ENCODE data around the gene PUM1.
A peak's percentile ranks its signal among the peaks of the same experiment; 100 is the strongest.
"Not testable (repeated sequence)": the region's sequence is repeated elsewhere in the genome, so short reads cannot be mapped to it uniquely, and the experiment has no call there.

PUM1 gene

DNA sequence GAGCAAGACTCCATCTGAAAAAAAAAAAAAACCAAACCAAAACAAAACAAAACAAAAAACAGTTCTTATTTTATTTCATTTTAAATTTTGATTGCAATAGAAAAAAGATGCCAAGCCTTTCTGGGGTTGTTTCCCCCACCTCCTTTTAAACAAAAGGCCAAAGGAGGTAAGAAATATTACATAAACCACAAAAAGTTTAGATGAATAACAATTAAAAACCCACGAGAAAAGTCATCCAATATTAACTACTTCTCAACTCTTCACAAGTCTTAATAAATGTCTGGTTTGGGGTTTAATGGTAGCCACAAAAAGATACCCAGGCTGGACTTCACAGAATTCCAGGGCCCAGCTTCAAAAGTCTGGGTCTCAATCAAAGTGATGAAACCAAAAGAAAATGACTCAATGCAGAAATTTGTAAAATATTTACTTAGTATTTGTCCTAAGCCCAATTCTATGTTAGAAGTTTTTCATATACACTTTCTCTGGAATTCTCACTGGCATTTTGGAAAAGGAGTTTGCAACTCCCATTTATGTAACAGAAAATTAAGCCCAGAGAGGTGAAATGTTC, 110.0 kb downstream of the PUM1 start:
- DNase-seq = no peak

DNA sequence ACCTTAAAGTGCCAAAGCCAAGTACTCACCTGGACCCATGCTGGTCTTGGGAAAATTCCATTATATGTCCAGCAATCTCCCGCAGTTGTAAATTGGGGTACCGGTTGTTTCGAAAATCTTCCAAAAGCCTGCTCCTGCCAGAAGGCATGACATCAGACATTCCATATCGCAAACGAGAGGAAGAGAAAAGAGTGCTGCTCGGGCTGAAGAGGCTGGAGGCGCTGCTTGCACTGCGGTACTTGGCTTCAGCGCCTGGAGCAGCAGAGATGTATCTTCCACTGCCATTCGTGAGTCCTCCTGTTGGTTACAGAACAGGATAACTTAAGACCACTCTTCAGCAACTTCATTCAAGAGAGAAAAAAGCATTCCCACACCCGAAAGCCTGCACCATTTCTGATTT, 111.8 kb downstream of the PUM1 start:
- no peak for DNase-seq

DNA sequence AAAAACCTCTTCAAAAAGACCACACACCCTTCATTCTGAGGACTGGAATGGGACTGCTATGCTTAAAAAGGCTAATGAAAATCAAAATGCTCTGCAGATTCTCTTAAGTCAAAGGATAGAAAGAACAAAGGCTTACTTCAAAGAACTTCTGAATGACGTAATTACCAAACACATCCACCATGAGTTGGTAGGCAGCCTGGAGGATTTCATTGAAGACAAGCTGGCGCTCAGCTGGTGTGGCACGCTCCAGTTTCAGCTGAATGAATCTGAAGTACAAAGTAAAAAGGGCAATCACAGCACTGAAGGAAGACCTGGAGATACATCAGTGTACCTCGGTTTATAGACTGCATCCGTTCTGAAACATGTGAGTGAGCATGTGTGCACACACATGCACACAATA, 113.4 kb downstream of the PUM1 start:
- no peak for DNase-seq

DNA sequence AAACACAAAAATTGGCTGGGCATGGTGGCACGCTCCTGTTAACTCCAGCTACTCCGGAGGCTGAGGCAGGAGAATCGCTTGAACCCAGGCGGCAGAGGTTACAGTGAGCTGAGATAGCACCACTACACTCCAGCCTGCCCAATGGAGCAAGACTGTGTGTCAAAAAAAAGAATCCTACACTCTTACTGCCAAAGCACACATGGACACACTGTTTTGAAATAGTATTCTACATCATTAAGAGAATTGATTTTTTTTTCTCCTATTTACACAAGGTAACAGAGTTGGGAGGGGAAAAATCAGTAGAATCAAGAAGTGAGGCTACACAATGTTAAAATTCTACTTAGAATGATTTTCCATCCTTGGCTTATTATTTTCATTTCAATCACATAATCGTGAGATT, 114.8 kb downstream of the PUM1 start:
- DNase-seq = no peak

DNA sequence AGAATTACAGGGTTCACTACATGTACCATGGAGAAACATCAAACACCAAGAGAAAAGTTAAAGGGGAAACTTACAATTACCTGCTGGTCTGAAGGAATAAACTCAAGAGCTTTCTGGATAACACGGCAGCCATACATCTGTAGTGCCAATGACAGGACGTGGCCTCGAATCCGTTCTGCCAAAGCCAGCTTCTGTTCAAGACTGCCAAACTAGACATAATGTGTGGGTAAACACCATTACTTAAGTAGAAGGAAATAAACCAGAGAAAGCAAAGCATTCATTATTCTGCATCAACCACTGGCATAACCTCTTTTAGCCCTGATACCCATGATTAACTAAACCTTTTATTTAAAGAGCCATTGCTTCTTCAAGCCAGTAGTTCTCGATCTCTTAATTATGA, 115.5 kb downstream of the PUM1 start:
- DNase-seq = no peak

DNA sequence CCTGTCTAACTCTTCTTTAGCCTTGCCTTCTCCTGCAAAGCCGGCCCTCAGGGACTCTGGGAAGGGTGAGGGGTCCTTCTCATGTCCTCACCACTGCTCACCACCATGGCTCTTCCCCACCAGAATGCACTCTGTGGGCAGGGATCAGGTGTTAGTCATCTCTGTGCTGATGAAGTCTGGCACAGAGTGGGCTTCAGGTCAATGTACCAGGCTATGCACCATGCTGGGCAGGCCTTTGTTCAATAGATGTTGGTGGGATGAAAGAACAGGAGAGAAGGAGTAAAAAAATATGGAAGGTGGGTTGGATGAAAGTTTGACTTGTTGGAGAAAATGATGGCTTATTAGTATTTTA, 116.1 kb downstream of the PUM1 start:
- not testable (repeated sequence) for DNase-seq

DNA sequence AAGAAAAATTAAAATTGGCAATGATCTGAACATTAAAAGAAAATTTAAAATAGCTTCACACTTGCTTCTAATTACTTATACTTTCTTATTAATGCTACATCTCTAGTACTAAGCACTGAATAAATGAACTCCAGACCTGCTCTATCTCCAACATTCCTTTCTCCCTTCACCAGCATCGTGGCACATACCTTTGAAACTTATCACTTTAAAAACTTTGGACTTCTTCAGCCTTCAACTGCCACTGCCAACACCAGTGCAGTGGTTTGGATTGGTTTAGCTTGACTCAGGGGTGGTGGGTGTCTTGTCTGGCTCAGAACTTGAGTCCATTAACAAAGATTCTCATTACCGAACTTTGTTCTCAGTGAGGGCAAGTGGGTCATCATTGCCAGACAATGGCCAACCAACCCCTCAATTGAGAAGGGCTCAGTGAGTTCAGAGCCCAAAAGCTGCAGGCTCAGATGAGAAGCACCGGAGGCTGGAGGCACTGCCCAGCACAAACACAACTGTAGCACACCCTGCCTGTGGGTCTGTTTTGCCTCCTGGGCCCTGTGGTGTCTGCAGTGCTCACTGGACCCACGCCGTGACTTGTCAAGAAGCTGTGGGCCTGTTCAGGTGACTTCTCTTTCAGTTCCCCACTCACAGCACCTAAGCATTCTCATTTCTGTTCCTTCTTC, 116.6 kb downstream of the PUM1 start:
- DNase-seq = not testable (repeated sequence)

DNA sequence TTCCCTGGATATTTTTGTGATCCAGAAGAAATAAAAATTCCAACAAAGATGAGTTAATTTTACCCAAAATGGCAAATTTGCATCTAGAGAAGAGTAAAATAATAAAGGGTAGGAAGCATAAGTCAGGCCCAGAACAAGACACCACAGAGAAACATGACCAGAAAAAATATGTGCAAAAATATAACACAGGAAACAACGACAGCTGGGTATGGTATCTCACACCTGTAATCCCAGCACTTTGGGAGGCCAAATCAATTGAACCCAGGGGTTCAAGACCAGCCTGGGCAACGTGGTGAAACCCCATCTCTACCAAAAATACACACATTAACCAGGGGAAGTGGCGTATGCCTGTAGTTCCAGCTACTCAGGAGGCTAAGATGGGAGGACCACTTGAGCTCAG, 117.2 kb downstream of the PUM1 start:
- no peak for DNase-seq

DNA sequence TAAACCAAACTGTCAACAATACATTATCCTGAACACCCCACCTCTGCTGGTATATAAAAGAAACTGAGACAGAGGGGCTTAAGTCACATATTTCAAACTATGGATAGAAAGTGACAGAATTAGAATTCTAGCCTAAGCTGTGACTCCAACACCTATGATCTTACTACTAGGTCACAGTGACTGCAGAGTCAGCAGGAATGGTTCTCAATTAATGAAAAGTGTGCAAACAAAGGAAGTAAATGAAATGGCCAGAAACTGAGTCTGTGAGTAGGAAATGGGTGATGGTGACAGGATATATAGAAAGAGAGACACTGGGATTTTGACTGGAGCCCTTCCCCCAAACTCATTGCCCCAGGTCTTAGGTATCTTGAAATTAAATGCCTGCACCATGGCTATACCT, 118.3 kb downstream of the PUM1 start:
- no peak for DNase-seq

DNA sequence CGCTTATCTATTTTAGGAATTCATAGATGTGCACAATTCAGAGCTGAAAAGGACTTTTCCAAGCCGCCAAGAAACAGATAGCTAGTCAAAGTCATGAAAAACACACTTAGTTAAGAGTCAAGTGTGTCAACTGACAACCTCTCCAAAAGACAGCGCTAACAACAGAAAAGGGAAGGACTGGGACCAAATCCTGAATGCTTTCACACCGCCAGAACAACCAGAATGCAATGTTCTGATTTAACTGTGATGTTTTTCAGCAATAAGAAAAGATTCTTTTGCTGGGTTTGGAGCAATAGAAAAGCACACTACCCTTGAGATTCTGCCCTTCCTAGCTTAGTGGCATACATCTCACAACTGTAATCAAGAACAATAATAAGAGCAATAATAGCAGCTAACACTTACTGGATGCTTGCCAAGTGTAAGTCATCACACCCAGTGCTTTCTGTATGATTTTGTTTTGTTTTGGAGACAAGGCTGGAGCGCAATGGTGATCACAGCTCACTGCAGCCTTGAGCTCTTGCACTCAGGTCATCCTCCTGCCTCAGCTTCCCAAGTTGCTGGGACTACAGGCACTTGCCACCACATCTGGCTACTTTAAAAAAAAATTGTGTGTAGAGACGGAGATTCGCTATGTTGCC, 123.1 kb downstream of the PUM1 start:
- DNase-seq = no peak

DNA sequence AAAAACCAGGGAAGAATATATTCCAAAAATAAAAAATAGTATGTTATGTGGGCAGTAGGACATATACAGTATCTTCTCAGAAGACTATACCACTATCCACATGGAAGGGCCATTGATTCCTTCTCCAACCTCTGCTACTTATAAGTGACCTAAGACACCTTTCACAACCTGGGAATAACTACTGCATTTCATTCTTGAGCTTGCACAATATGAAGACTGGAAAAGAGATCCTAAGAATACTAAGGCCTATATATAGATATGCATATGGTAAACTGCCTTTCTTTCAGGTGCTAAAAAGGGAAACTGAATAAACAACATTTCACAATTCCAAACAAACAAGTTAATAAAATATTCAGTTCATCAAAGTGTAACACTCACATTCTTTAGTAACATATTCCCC, 125.0 kb downstream of the PUM1 start:
- DNase-seq = no peak

DNA sequence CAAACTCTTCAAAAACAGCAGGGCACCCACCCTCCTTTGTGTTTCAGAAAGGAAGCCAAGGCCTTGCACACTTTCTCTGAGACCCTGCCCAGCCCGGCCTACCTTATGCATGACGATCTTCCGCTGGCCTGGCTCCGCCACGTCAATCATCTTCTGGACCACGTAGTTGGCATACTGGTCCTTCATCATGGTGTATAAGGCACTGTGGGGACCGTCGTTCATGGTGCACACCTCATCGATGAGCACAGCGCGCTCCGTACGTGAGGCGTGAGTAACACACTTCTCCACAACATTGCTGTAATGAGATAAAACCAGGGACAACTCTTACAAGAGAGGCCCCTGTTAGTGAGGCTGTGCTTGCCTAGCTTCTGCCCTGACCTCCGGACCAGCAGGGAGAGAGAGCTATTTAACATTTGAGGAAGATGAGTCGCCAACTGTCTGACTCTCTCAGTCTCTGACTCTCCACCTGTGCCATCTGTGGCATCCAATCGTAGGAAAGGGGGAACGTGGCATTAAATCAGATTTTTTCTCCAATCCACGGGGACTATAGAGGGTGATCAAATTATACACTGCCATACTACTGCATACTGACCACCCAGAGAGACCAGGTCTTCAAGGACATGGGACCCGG, 128.9 kb downstream of the PUM1 start:
- DNase-seq = no peak

DNA sequence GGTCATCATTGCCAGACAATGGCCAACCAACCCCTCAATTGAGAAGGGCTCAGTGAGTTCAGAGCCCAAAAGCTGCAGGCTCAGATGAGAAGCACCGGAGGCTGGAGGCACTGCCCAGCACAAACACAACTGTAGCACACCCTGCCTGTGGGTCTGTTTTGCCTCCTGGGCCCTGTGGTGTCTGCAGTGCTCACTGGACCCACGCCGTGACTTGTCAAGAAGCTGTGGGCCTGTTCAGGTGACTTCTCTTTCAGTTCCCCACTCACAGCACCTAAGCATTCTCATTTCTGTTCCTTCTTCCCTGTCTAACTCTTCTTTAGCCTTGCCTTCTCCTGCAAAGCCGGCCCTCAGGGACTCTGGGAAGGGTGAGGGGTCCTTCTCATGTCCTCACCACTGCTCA, 129.8 kb downstream of the PUM1 start:
- not testable (repeated sequence) for DNase-seq

DNA sequence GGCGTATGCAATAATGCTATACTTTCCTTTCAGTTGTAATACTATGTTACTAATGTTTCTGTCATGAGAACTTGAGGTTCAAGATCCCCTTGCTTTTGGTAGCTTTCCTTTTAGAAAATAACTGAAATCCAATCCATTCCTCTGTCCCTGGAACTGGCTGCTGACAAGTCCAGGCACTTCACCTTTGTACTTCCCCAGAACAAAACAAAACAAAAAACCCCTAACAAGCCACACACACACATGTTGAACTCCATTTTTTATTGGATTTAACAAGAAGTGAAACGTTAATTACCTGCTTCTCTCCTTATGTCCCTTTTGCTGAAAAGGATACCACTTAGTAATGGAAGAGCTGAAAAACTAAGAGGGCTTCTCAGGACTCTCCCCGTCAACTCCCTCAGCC, 130.9 kb downstream of the PUM1 start:
- no peak for DNase-seq

DNA sequence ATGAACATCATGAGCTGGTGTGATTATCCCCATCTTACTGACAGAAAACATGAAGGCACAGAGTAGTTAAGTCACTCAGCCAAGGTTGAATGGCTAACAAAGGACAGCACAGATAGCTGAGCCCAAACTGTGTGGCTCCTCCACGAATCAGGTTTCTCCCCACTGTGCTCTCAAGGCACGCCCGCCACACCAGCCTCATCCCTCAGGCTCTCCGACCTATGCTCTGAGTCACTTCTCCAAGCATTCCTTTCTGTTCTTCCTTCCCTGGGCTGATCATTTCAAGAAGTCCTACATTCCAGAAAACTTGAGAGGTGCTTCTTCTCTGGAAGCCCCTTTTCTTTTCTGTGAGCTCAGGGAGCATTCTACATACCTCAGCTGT, 131.7 kb downstream of the PUM1 start:
- DNase-seq = no peak

DNA sequence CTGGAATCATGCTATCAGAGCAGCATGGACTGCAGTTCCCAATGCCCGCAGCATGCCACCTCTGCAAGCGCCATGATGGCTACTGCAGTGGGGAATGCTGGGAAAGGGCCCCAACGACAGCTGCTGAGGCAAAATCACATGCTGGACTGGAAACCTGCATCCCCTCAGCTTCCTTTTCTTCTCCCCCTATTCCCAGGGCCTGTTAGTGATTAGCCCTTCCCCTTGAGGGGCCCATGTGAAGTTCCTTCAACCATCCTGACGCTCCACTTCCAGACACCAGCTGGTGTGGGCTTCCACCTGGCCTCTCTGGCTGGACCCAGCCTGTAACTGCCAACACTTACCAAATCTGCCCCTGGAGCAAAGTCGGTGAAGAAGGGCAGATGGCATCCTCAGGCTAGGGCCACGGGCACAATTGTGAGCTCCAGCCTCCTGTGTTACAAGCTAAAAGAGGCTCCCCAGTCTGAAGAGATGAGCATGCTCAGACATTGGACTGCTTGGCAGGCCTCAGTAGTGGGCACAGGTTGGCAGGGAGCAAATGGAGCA, 134.8 kb downstream of the PUM1 start:
- DNase-seq = no peak

DNA sequence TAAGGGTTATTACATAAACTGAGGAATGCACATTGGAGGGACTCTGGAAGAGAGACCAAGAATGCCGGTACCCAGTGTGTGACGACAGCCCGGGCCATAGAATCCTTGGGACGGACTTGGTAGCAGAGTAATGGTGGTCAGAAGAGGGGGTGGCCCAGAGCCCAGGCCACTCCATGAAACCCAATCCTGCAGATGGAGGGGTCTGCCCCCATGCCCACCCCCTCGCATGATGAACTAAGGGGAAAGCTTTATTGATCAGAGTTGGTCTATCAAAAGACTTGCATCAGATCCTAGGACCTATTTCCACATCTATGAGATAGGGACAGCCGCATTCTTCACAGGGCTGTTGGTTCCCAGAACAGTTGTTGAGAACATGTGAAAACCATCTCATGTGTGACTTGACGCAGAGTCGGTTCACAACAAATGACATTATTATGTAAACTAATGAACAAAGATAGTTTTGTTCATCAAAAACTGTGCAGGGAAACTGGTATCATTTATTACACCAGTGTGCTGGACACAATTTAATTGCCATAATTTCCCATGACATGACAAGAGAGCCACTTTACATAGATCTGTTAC, 135.5 kb downstream of the PUM1 start:
- no peak for DNase-seq

DNA sequence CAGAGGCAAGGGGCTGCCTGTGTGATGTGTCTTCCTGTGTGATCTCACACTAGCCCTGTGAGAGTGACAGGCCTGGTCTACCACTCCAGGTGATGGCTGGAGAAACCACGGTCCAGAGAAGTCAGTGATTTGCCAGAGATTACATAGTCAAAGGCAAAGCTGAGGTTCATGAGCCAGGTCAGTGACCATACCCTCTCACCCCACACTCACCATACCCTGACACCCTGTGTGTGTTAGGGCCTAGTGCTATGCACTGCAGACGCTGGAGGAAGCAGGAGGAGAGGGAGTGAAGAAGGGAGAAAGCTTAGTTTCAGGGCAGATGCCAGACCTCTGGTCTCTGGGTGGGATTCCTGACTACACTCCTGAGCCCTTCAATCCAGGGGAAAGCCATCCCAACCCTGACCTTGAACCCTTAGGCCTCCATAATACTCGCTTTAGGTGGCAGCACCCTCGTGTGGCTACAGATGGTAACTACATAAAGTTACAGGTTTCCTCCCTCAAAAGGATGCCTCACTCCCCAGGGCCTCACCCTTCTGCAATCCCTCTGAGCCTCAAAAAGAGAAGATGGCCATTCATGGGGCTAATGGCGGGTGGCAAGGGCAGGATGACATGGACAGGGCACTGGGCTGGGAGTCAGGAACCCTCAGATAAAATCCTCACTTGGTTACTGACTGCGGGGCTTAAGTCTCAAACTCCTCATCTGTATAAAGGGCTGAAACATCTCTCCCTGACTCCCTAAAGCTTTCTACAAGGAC, 136.2 kb downstream of the PUM1 start:
- DNase-seq = peak; percentile 36

DNA sequence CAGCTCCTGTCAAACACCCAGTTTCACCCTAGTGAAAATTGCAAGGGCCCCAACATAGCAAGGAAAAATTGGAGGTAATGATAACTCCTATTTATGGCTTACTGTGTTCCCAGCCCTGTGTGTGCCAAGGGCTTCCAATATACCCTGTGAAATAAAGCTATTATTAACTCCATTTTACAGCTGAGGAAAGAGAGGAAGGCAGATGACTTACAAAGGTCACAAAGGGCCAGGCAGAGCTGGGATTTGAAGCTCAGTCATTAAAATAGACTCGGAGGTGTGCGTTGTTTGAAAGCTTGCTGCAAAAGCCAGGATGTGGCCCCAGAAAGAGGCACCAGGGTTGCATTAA, 136.8 kb downstream of the PUM1 start:
- DNase-seq = no peak

DNA sequence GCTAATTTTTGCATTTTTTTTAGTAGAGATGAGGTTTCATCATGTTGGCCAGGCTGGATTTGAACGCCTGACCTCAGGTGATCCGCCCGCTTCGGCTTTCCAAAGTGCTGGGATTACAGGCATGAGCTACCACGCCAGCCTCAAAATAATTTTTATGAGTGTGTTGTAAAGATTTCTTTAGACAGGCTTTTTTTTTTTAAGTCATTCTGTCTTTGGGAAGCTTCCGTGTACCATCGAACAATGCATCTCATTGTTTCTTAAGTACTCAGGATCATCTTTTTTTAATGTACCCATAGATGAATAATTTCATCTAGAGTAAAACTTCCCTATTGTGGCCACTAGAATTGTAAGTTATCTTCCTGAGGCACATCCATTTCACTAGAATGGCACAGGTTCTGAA, 137.3 kb downstream of the PUM1 start:
- DNase-seq = no peak

DNA sequence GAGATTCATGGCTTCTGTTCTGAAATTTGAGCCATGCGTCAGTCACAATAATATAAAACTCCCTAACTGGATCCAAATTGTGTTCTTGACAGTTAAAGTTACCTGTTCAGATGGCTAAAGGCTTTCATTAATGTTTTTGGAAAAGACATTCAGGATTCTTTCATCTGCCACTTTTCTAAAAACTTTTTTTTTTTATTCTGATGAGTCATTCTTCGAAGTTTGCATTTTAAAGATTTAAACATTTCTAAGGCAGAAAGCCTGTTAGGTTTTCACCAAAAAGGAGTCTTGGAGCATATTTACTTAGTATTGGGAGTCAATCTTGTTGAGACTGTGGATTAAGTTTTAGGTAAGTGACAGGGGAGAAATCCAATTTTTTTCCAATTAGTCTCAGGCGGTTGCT, 138.1 kb downstream of the PUM1 start:
- no peak for DNase-seq

DNA sequence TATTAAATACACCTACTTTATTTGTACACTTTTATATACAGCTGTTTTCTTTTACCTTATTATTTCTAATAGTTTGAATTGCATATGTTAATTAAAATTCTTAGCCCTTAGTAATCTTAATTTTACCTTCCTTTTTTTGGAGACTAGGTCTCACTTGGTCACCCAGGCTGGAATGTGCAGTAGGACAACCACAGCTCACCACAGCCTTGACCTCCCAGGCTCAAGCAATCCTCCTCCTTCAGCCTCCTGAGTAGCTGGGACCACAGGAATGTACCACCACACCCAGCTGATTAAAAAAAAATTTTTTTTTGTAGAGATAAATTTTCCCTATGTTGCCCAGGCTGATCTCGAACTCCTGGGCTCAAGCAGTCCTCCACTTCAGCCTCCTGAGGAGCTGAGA, 141.9 kb downstream of the PUM1 start:
- no peak for DNase-seq

DNA sequence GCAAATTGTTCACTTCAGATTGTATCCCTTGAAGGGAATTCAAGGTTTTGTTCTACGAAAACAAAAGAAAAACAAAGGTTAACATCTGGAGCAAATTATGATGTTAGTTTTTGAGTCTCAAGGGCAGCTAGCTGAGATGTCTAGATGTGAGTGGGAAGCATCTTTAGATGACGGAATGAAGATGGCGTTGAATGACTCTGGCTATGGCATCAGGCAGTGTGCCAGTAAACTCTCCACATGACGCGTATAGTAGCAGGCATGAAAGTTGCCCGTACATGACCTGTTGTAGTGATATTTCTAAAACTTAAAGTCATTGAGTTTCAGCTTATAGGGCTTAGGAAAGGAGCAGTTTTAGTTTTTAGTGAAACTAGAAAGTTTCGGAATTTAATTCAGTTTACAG, 144.7 kb downstream of the PUM1 start:
- no peak for DNase-seq
